ENCODE data around the gene CAPZA3. TPM values are rescaled to one million over a fixed set of nuclear protein-coding genes. Genes with fewer than 3 reads are reported as not detected.

The CAPZA3 gene
- total and polyA plus RNA-seq, 2 experiments from 2014 or later = not detected

GRCh38 chr12:18719922-18720510 is 17.9 kb upstream of the CAPZA3 start (continued):
- TF ChIP-seq STAT1 (IDR thresholded peaks at IDR 0.05; ENCODE audit: unreplicated experiment) (no peak), ZNF114 (CRISPR knock-in tag; IDR thresholded peaks at IDR 0.05) (no peak), ZNF331 (CRISPR knock-in tag; IDR thresholded peaks at IDR 0.05; ENCODE audit: low read depth) (no peak), EZH2phosphoT487 (IDR thresholded peaks at IDR 0.05; ENCODE audit: unreplicated experiment) (no peak), CREB1 (CRISPR knock-in tag; IDR thresholded peaks at IDR 0.05; ENCODE audit: low read depth) (no peak), REST (IDR thresholded peaks at IDR 0.05; ENCODE audit: unreplicated experiment) (no peak), NANOG (IDR thresholded peaks at IDR 0.05; ENCODE audit: borderline replicate concordance) (no peak), CTCF (conservative IDR thresholded peaks at IDR 0.05; ENCODE audit: low read depth in 2 of 2) (no peak)

DNA sequence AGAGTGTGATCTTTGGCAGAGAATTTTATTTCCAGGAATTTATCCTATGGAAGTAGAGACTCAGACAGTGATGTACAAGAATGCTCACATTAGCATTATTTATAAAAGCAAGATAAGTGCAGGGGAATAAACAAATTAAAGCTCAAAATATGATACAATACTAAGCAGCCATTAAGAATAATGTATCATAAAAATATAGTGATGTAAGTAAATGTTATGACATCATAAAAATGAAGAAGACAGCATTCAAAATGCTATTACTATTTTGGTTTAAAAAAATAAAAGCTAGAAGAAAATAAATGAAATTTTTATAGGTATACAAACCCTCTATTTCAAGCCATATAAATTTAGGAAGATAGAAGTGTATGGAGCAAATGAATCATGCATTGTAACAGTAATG is 17.2 kb upstream of the CAPZA3 start:
- Histone ChIP-seq H3K9me2 (ENCODE audit: insufficient read depth) (no peaks in the 10 kb centered on the region), H3K4me1 (ENCODE audit: insufficient read depth) (no peaks in the 10 kb centered on the region), H3K27ac (ENCODE audit: low read depth) (no peak overlapping the region), H2AFZ (no peak overlapping the region), H3K4me2 (no peak overlapping the region), H3K27me3 (ENCODE audit: insufficient read depth) (no peaks in the 10 kb centered on the region), H3F3A (replicated peaks; ENCODE audit: low read depth) (no peaks in the 10 kb centered on the region), H3K79me2 (replicated peaks; ENCODE audit: insufficient read depth) (no peaks in the 10 kb centered on the region), H3K4me3 (no peak overlapping the region), H3K36me3 (ENCODE audit: insufficient read depth) (no peaks in the 10 kb centered on the region), H4K20me1 (replicated peaks; ENCODE audit: insufficient read depth) (no peaks in the 10 kb centered on the region)
- DNase-seq (ENCODE audit: low spot score) (no peak), ATAC-seq (no peak)
- no peaks in the 10 kb centered on the region for H3K4me1 Mint-ChIP-seq
- no peaks in the 10 kb centered on the region; the same call in 2 of the 3 replicates for H3K9me3 Mint-ChIP-seq
- no peaks in the 10 kb centered on the region for H3K27me3 Mint-ChIP-seq (ENCODE audit: insufficient read depth, low read depth, poor library complexity)
- no peak for TF ChIP-seq ZNF331 (CRISPR knock-in tag; IDR thresholded peaks at IDR 0.05; ENCODE audit: low read depth)
- no peak for TF ChIP-seq POLR2AphosphoS5 (IDR thresholded peaks at IDR 0.05; ENCODE audit: low read depth)
- no peak for TF ChIP-seq ETS1 (IDR thresholded peaks at IDR 0.05)
- TF ChIP-seq JUNB (IDR thresholded peaks at IDR 0.05; ENCODE audit: unreplicated experiment) = no peak
- TF ChIP-seq EZH2 (IDR thresholded peaks at IDR 0.05; ENCODE audit: low read depth, unreplicated experiment) = no peak
- no peaks in the 10 kb centered on the region for H3K36me3 Mint-ChIP-seq (ENCODE audit: low read depth)
- H3K4me3 Mint-ChIP-seq = no peak overlapping the region
- H3K27ac Mint-ChIP-seq = no peak overlapping the region
